IPS-18a (cell line): ENCODE measurements around the gene NTHL1.
"Not testable (repeated sequence)": the region's sequence is repeated elsewhere in the genome, so short reads cannot be mapped to it uniquely, and the experiment has no call there.

Source experiments
- H3K27ac ChIP-seq: one replicate; pipeline ENCODE4 v1.5.1; 2013; ENCODE audit warnings: low read length
- H3K27me3 ChIP-seq: one replicate; pipeline ENCODE4 v1.6.1; 2013; ENCODE audit warnings: mild to moderate bottlenecking, low read length; ENCODE audit not compliant: control insufficient read depth, insufficient read depth
- H3K36me3 ChIP-seq: one replicate; pipeline ENCODE4 v1.6.1; 2013; ENCODE audit warnings: low read depth, low read length; ENCODE audit not compliant: control insufficient read depth
- H3K4me1 ChIP-seq: one replicate; pipeline ENCODE4 v1.6.1; 2013; ENCODE audit warnings: low read depth, low read length; ENCODE audit not compliant: control insufficient read depth
- H3K4me3 ChIP-seq: one replicate; pipeline ENCODE4 v1.5.1; 2013; ENCODE audit warnings: low read length
- H3K9ac ChIP-seq: one replicate; pipeline ENCODE4 v1.6.1; 2013; ENCODE audit warnings: mild to moderate bottlenecking, low read length, moderate library complexity
- H3K9me3 ChIP-seq: one replicate; pipeline ENCODE4 v1.6.1; 2013; ENCODE audit warnings: low read depth, low read length; ENCODE audit not compliant: control insufficient read depth

NTHL1 gene

GRCh38 chr16:2037115-2037514 lies 10.5 kb downstream of the NTHL1 start:
- H3K36me3 ChIP-seq, result no peaks in the 10 kb centered on the region
- H3K9ac ChIP-seq, result no peak overlapping the region
- no peak overlapping the region for H3K4me3 ChIP-seq
- no peaks in the 10 kb centered on the region for H3K27me3 ChIP-seq
- H3K4me1 ChIP-seq, result no peaks in the 10 kb centered on the region
- no peaks in the 10 kb centered on the region for H3K9me3 ChIP-seq
- no peak overlapping the region for H3K27ac ChIP-seq

- H3K27me3 ChIP-seq, result no peaks in the 10 kb centered on the region
- H3K4me3 ChIP-seq, result no peak overlapping the region
- no peaks in the 10 kb centered on the region for H3K9me3 ChIP-seq
- no peaks in the 10 kb centered on the region for H3K36me3 ChIP-seq
- H3K4me1 ChIP-seq, result no peaks in the 10 kb centered on the region
- H3K9ac ChIP-seq, result no peak overlapping the region
- no peak overlapping the region for H3K27ac ChIP-seq
Observed at GRCh38 chr16:2036200-2036966, 11.3 kb downstream of the NTHL1 start.

- H3K9ac ChIP-seq, result no peak overlapping the region
- H3K4me1 ChIP-seq, result no peaks in the 10 kb centered on the region
- H3K27me3 ChIP-seq, result no peaks in the 10 kb centered on the region
- H3K27ac ChIP-seq, result no peak overlapping the region
- no peaks in the 10 kb centered on the region for H3K36me3 ChIP-seq
- no peaks in the 10 kb centered on the region for H3K9me3 ChIP-seq
- no peak overlapping the region for H3K4me3 ChIP-seq
Observed at GRCh38 chr16:2035431-2036199, 12.0 kb downstream of the NTHL1 start.

GRCh38 chr16:2034696-2035430 lies 12.8 kb downstream of the NTHL1 start:
- no peaks in the 10 kb centered on the region for H3K36me3 ChIP-seq
- H3K27ac ChIP-seq, result no peak overlapping the region
- H3K9me3 ChIP-seq, result no peaks in the 10 kb centered on the region
- no peaks in the 10 kb centered on the region for H3K4me1 ChIP-seq
- no peak overlapping the region for H3K4me3 ChIP-seq
- H3K9ac ChIP-seq, result no peak overlapping the region
- no peaks in the 10 kb centered on the region for H3K27me3 ChIP-seq

GRCh38 chr16:2033909-2034695 lies 13.5 kb downstream of the NTHL1 start:
- not testable (repeated sequence) for H3K9me3 ChIP-seq, H3K27ac ChIP-seq, H3K36me3 ChIP-seq, H3K4me1 ChIP-seq, H3K27me3 ChIP-seq, H3K4me3 ChIP-seq, H3K9ac ChIP-seq

- Histone ChIP-seq H3K27me3 (peaks cover 4% of the 10 kb centered on the region), H3K9me3 (no peaks in the 10 kb centered on the region), H3K4me3 (no peak overlapping the region), H3K36me3 (no peaks in the 10 kb centered on the region), H3K27ac (no peak overlapping the region), H3K4me1 (no peaks in the 10 kb centered on the region), H3K9ac (no peak overlapping the region)
Observed at GRCh38 chr16:2033057-2033908, 14.4 kb downstream of the NTHL1 start.

GRCh38 chr16:2032285-2033056 lies 15.2 kb downstream of the NTHL1 start:
- Histone ChIP-seq H3K27ac (no peak overlapping the region), H3K4me1 (no peaks in the 10 kb centered on the region), H3K4me3 (no peak overlapping the region)

GRCh38 chr16:2031081-2031577 lies 16.5 kb downstream of the NTHL1 start:
- no peak overlapping the region for H3K27ac ChIP-seq
- no peaks in the 10 kb centered on the region for H3K9me3 ChIP-seq
- H3K27me3 ChIP-seq, result peaks cover 22% of the 10 kb centered on the region
- H3K9ac ChIP-seq, result no peak overlapping the region
- H3K36me3 ChIP-seq, result no peaks in the 10 kb centered on the region
- no peak overlapping the region for H3K4me3 ChIP-seq
- H3K4me1 ChIP-seq, result no peaks in the 10 kb centered on the region

More at GRCh38 chr16:2032285-2033056, 15.2 kb downstream of the NTHL1 start:
- Histone ChIP-seq H3K9me3 (no peaks in the 10 kb centered on the region), H3K36me3 (no peaks in the 10 kb centered on the region), H3K9ac (no peak overlapping the region), H3K27me3 (peaks cover 12% of the 10 kb centered on the region)

GRCh38 chr16:2030036-2030435 lies 17.6 kb downstream of the NTHL1 start:
- Histone ChIP-seq H3K27me3 (peaks cover 30% of the 10 kb centered on the region), H3K9ac (no peak overlapping the region), H3K4me3 (no peak overlapping the region), H3K27ac (no peak overlapping the region), H3K4me1 (no peaks in the 10 kb centered on the region), H3K36me3 (no peaks in the 10 kb centered on the region), H3K9me3 (no peaks in the 10 kb centered on the region)

- Histone ChIP-seq H3K9ac (no peak overlapping the region), H3K36me3 (no peaks in the 10 kb centered on the region), H3K27me3 (peaks cover 31% of the 10 kb centered on the region), H3K4me1 (no peaks in the 10 kb centered on the region), H3K9me3 (no peaks in the 10 kb centered on the region), H3K27ac (no peak overlapping the region), H3K4me3 (no peak overlapping the region)
Observed at GRCh38 chr16:2029350-2029749, 18.3 kb downstream of the NTHL1 start.
